Measurements from ENCODE around the gene KIR2DL4.
"Not testable (repeated sequence)": the region's sequence is repeated elsewhere in the genome, so short reads cannot be mapped to it uniquely, and the experiment has no call there.

- TF ChIP-seq CTCF (conservative IDR thresholded peaks at IDR 0.05; ENCODE audit: low read length); EZH2phosphoT487 (IDR thresholded peaks at IDR 0.05; ENCODE audit: borderline replicate concordance, low read depth, low read length): not testable (repeated sequence)
Observed at GRCh38 chr19:54771018-54771960, 32.1 kb upstream of the KIR2DL4 start.

Data from OCI-LY7 (cell line).